ENCODE results near the gene PLEKHG2. TPM values are rescaled to one million over a fixed set of nuclear protein-coding genes. Genes with fewer than 3 reads are reported as not detected.

Gene PLEKHG2
- total RNA-seq, 1 donor from 2014 or later = 22.3 TPM

- no peak overlapping the region for H3K4me3 ChIP-seq (ENCODE audit: low read depth, low read length)
- no peak for TF ChIP-seq CTCF (conservative IDR thresholded peaks at IDR 0.05; ENCODE audit: low read depth, low read length)
- no peak for DNase-seq (ENCODE audit: low read depth)
These were observed 21.1 kb downstream of the PLEKHG2 start for GRCh38 chr19:39433480-39434079.

GRCh38 chr19:39434123-39435076, 21.9 kb downstream of the PLEKHG2 start:
- DNase-seq (ENCODE audit: low read depth) = no peak
- H3K4me3 ChIP-seq (ENCODE audit: low read depth, low read length) = peak overlapping the region; percentile 74
- no peak for TF ChIP-seq CTCF (conservative IDR thresholded peaks at IDR 0.05; ENCODE audit: low read depth, low read length)

GRCh38 chr19:39435499-39436349, 23.3 kb downstream of the PLEKHG2 start, which contains the start of gene RPS16:
TSS of gene RPS16 (minus strand) at chr19:39435949. CDS start at chr19:39435895, 54 bp downstream.
- no peak for DNase-seq (ENCODE audit: low read depth)
- no peak for TF ChIP-seq CTCF (conservative IDR thresholded peaks at IDR 0.05; ENCODE audit: low read depth, low read length)
- H3K4me3 ChIP-seq (ENCODE audit: low read depth, low read length) = peak within 1 kb of the TSS; percentile 74

GRCh38 chr19:39436350-39436716, 23.9 kb downstream of the PLEKHG2 start:
- no peak for DNase-seq (ENCODE audit: low read depth)
- H3K4me3 ChIP-seq (ENCODE audit: low read depth, low read length) = peak overlapping the region; percentile 74
- no peak for TF ChIP-seq CTCF (conservative IDR thresholded peaks at IDR 0.05; ENCODE audit: low read depth, low read length)

- no peak overlapping the region for H3K4me3 ChIP-seq (ENCODE audit: low read depth, low read length)
- DNase-seq (ENCODE audit: low read depth) = no peak
- no peak for TF ChIP-seq CTCF (conservative IDR thresholded peaks at IDR 0.05; ENCODE audit: low read depth, low read length)
These were observed 25.9 kb downstream of the PLEKHG2 start for GRCh38 chr19:39438270-39438934.

- no peak for TF ChIP-seq CTCF (conservative IDR thresholded peaks at IDR 0.05; ENCODE audit: low read depth, low read length)
- no peak for DNase-seq (ENCODE audit: low read depth)
- H3K4me3 ChIP-seq (ENCODE audit: low read depth, low read length) = peak overlapping the region; percentile 100
These were observed 32.2 kb downstream of the PLEKHG2 start for GRCh38 chr19:39444598-39445195.

All from epithelial cell of proximal tubule (primary cell).